PC-3 (cell line): Measurements from ENCODE around the gene STK4. TPM values are rescaled to one million over a fixed set of nuclear protein-coding genes. Genes with fewer than 3 reads are reported as not detected.

Experiments
- ATAC-seq: fragments of 200-7000 bp; cut with Tn5 transposase; 2 replicates; pipeline ENCODE4 v1.9.1; 2020; ENCODE audit warnings: mild to moderate bottlenecking, moderate library complexity
- BruUV-seq: library from RNA; stranded (reverse); fragments of 400-500 nt; replicated peaks from 2 replicates; lab custom pipeline; 2021; lab: Mats Ljungman, UMichigan
- CTCF ChIA-PET: fragments of 300-600 bp; sonication (Branson Sonifier 250); formaldehyde crosslinking; loops from one replicate; lab custom pipeline; 2022; ENCODE audit warnings: antibody characterized with exemption; lab: Charles Lee
- POLR2A ChIA-PET: fragments of 300-600 bp; sonication (Branson Sonifier 250); formaldehyde crosslinking; loops from one replicate; lab custom pipeline; 2022; ENCODE audit warnings: antibody characterized with exemption; ENCODE audit not compliant: unreplicated experiment; lab: Charles Lee
- DNase-seq: peaks from one replicate; pipeline ENCODE4 v3.0.0-alpha.2; 2015
- H2AFZ ChIP-seq: fragments of 300-600 bp; sonication (generic); 2 replicates; pipeline ENCODE4 v1.6.0; 2016; ENCODE audit warnings: antibody characterized with exemption, low read length
- H3F3A ChIP-seq: fragments of 300-600 bp; sonication (generic); one replicate; pipeline ENCODE4 v1.6.0; 2017; ENCODE audit warnings: antibody characterized with exemption, low read length, control low read depth, mild to moderate bottlenecking; ENCODE audit not compliant: unreplicated experiment
- H3K27ac ChIP-seq: fragments of 300-600 bp; sonication (generic); 2 replicates; pipeline ENCODE4 v1.5.1; 2016; ENCODE audit warnings: mild to moderate bottlenecking, low read length
- H3K27me3 ChIP-seq: fragments of 300-600 bp; sonication (generic); 2 replicates; pipeline ENCODE4 v1.6.1; 2016; ENCODE audit warnings: low read length, mixed read lengths
- H3K36me3 ChIP-seq: fragments of 300-600 bp; sonication (generic); 2 replicates; pipeline ENCODE4 v1.6.1; 2016; ENCODE audit warnings: low read depth, mixed run types, low read length, mixed read lengths
- H3K4me1 ChIP-seq: fragments of 300-600 bp; sonication (generic); 2 replicates; pipeline ENCODE4 v1.5.1; 2016; ENCODE audit warnings: low read length; ENCODE audit not compliant: insufficient read depth
- H3K4me2 ChIP-seq: fragments of 300-600 bp; sonication (generic); 2 replicates; pipeline ENCODE4 v1.6.0; 2016; ENCODE audit warnings: low read length
- H3K4me3 ChIP-seq: fragments of 300-600 bp; sonication (generic); 2 replicates; pipeline ENCODE4 v1.5.1; 2016; ENCODE audit warnings: mild to moderate bottlenecking, low read length, mixed read lengths
- H3K79me2 ChIP-seq: fragments of 300-600 bp; sonication (generic); 2 replicates; pipeline ENCODE4 v1.6.1; 2017; ENCODE audit warnings: low read length, mixed read lengths
- H3K9ac ChIP-seq: fragments of 300-600 bp; sonication (generic); 2 replicates; pipeline ENCODE4 v1.6.0; 2016; ENCODE audit warnings: mild to moderate bottlenecking, low read length
- H3K9me2 ChIP-seq: fragments of 300-600 bp; sonication (generic); replicated peaks from 2 replicates; pipeline ENCODE4 v1.6.1; 2016; ENCODE audit warnings: mixed run types, low read length, mixed read lengths
- H3K9me3 ChIP-seq: fragments of 300-600 bp; sonication (generic); 2 replicates; pipeline ENCODE4 v1.6.1; 2016; ENCODE audit warnings: low read length, mixed read lengths
- H4K20me1 ChIP-seq: fragments of 300-600 bp; sonication (generic); 2 replicates; pipeline ENCODE4 v1.6.1; 2016; ENCODE audit warnings: low read length, mixed read lengths
- EZH2 ChIP-seq: fragments of 300-600 bp; sonication (generic); IDR thresholded peaks from one replicate; pipeline ENCODE4 v1.6.1; 2017; ENCODE audit warnings: antibody characterized with exemption, mild to moderate bottlenecking, low read length; ENCODE audit not compliant: unreplicated experiment
- EZH2phosphoT487 ChIP-seq: fragments of 300-600 bp; sonication (generic); IDR thresholded peaks from 2 replicates; pipeline ENCODE4 v1.6.1; 2018; ENCODE audit warnings: mild to moderate bottlenecking, antibody characterized with exemption, low read length, borderline replicate concordance
- intact Hi-C: fragments of 100-400 bp; cut with micrococcal nuclease; formaldehyde crosslinking; loops from 2 replicates; pipeline ENCODE4 v1.9.0; 2023
- total RNA-seq: library from RNA; depleted of rRNA; stranded (reverse); fragments of >200 nt; gene quantifications from 2 replicates; pipeline ENCODE4 v1.2.3, GENCODE V29; 2014
- TF ChIP-seq, protein P1 (sequence below): fragments of 300-600 bp; sonication (generic); conservative IDR thresholded peaks from 2 replicates; pipeline ENCODE4 v1.5.1; 2017; ENCODE audit warnings: antibody characterized with exemption, low read depth, mild to moderate bottlenecking, low read length

STK4 gene
- total RNA-seq, 1 experiment from 2014 or later: 18.6 TPM

DNA sequence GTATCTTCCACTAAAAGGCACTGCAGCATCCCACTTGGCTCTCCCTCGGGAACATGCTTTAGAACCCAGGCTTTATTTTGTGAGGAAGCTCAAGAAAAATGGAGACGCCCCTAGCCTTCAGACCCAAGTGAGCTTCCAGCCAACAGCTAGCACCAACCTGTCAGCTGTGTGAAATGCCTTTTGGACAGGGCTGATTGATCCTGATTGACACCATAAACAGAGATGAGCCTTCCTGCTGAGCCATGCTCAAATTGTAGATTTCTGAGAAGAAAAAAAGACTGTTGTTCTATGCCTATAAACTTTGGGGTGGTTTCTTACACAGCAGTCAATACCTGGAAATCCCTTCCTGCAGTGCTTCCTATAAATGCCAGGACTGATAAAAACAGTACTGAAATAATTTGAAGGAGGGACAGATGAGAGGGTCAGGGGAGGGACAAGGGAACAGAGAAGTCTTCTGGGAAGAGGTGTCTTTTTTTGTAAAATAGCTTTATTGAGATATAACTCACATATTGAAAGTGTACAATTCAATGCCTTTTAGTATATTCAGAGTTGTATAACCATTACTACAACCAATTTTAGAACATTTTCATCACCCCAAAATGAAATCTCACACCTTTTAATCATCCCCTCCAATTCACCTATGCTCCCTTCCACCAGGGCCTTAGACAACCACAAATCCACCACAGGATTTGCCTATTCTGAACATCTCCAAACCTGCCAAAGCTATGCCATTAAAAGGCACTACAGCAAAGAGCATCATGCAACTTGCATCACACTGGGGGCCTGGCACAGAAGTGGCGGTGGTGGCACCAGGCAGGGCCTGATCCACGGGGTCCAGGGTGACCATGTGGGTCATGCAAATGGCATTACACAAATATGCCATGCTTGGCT is 2.7 kb upstream of the STK4 start:
- intact Hi-C loops: no loop called here
- Histone ChIP-seq H3K4me2 (no peak overlapping the region), H4K20me1 (peaks cover 8% of the 10 kb centered on the region), H3K9ac (no peak overlapping the region), H3K27me3 (no peaks in the 10 kb centered on the region), H3K4me3 (no peak overlapping the region), H3K79me2 (peaks cover 39% of the 10 kb centered on the region), H3K27ac (no peak overlapping the region), H3F3A (no peaks in the 10 kb centered on the region), H3K4me1 (peaks cover 51% of the 10 kb centered on the region), H3K36me3 (peaks cover 2% of the 10 kb centered on the region; the same call in 1 of the 2 replicates), H2AFZ (no peak overlapping the region), H3K9me2 (no peaks in the 10 kb centered on the region), H3K9me3 (no peaks in the 10 kb centered on the region)
- BruUV-seq: no TSS peak
- no peak for TF ChIP-seq EZH2phosphoT487
- no peak for TF ChIP-seq EZH2
- TF ChIP-seq, protein P1, sequence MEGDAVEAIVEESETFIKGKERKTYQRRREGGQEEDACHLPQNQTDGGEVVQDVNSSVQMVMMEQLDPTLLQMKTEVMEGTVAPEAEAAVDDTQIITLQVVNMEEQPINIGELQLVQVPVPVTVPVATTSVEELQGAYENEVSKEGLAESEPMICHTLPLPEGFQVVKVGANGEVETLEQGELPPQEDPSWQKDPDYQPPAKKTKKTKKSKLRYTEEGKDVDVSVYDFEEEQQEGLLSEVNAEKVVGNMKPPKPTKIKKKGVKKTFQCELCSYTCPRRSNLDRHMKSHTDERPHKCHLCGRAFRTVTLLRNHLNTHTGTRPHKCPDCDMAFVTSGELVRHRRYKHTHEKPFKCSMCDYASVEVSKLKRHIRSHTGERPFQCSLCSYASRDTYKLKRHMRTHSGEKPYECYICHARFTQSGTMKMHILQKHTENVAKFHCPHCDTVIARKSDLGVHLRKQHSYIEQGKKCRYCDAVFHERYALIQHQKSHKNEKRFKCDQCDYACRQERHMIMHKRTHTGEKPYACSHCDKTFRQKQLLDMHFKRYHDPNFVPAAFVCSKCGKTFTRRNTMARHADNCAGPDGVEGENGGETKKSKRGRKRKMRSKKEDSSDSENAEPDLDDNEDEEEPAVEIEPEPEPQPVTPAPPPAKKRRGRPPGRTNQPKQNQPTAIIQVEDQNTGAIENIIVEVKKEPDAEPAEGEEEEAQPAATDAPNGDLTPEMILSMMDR: no peak
- ATAC-seq: no peak
- POLR2A ChIA-PET: no interaction called here
- no peak for DNase-seq
- CTCF ChIA-PET: interaction anchor here (0.6 kb wide), 1 partner anchor 38 kb away, joined by 3 read pairs; no protein-coding TSS in a partner anchor

DNA sequence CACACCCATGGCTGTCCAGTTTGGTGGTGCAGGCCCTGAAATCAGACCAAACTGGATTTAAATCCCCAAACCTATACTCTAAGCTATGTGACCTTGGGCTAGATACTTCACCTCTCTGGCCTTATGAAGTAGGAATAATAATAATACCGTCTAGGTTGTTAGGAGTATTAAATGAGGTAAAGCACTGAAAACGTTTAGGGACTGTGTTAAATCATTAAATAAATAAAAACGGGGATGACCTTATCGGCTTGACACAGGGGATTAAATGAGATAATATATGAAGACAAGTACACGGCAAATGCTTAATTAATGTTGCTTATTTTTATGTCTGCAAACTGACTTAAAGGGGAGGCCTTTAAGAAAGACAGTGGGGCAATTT is 672 bp upstream of the STK4 start:
- DNase-seq (no peak), ATAC-seq (no peak)
- Histone ChIP-seq H4K20me1 (0 out of 2 replicates have a peak, but pooled peaks cover 4% of the 10 kb centered on the region), H3K9ac (peak overlapping the region; percentile 82), H3K9me2 (no peaks in the 10 kb centered on the region), H3K79me2 (peaks cover 43% of the 10 kb centered on the region), H3K9me3 (no peaks in the 10 kb centered on the region), H3K36me3 (no peaks in the 10 kb centered on the region), H3K4me3 (peak overlapping the region; percentile 96), H3K27me3 (no peaks in the 10 kb centered on the region), H3K27ac (peak overlapping the region; percentile 49), H3K4me1 (peaks cover 49% of the 10 kb centered on the region), H3F3A (no peaks in the 10 kb centered on the region), H3K4me2 (peak overlapping the region; percentile 96), H2AFZ (peak overlapping the region; percentile 97)
- TF ChIP-seq EZH2phosphoT487 (no peak), EZH2 (no peak)
- TF ChIP-seq, protein P1: no peak
- CTCF ChIA-PET: no interaction called here
- POLR2A ChIA-PET: no interaction called here
- TSS peak; percentile 93 for BruUV-seq
- intact Hi-C loops: no loop called here
